ENCODE results near the gene SNAPC3. TPM values are rescaled to one million over a fixed set of nuclear protein-coding genes. Genes with fewer than 3 reads are reported as not detected.
A peak's percentile ranks its signal among the peaks of the same experiment; 100 is the strongest.

Gene SNAPC3
- total and polyA plus RNA-seq, 10 donors = 6.4 to 45.8 (median 31.7) TPM

DNA sequence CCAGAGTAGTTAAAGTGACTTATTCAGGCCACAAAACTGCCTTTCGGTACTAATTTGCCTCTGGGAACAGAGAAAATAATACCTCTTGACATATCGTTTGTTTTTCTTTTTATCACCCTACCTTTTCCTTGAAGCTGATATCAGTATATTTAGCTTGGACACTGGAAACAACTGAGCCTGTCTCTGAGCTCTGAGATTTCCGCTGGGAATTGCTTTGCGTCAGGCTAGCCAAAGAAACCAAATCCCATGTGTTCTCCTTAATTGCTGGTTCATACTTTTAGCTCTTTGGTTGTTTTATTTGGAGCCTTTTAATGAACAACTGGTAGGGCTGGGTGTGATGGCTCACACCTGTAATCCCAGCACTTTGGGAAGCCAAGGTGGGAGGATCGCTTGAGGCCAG lies 30.3 kb upstream of the SNAPC3 start:
- Histone ChIP-seq H3K9me3 (no peaks in the 10 kb centered on the region), H3K27me3 (replicated peaks in 1 of 7) (no peaks in the 10 kb centered on the region), H3K36me3 (no peaks in the 10 kb centered on the region), H3K27ac (no peak overlapping the region), H3K4me1 (no peaks in the 10 kb centered on the region), H3K4me3 (no peak overlapping the region)
- WGBS, 5 donors = 85 to 96% (median 93%) methylated on average over 5 of the region's 5 CpGs
- DNase-seq = no peak
- no peak for TF ChIP-seq POLR2A (IDR thresholded peaks at IDR 0.05)
- TF ChIP-seq, protein P1, sequence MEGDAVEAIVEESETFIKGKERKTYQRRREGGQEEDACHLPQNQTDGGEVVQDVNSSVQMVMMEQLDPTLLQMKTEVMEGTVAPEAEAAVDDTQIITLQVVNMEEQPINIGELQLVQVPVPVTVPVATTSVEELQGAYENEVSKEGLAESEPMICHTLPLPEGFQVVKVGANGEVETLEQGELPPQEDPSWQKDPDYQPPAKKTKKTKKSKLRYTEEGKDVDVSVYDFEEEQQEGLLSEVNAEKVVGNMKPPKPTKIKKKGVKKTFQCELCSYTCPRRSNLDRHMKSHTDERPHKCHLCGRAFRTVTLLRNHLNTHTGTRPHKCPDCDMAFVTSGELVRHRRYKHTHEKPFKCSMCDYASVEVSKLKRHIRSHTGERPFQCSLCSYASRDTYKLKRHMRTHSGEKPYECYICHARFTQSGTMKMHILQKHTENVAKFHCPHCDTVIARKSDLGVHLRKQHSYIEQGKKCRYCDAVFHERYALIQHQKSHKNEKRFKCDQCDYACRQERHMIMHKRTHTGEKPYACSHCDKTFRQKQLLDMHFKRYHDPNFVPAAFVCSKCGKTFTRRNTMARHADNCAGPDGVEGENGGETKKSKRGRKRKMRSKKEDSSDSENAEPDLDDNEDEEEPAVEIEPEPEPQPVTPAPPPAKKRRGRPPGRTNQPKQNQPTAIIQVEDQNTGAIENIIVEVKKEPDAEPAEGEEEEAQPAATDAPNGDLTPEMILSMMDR (IDR thresholded peaks at IDR 0.05 in 8 of 11, conservative IDR thresholded peaks at IDR 0.05 in 3 of 11) = no peak
- TF ChIP-seq POLR2AphosphoS5 (IDR thresholded peaks at IDR 0.05) = no peak
- intact Hi-C loops (cut with DNase I; ENCODE audit: low total_unique reads) = no loop called here

DNA sequence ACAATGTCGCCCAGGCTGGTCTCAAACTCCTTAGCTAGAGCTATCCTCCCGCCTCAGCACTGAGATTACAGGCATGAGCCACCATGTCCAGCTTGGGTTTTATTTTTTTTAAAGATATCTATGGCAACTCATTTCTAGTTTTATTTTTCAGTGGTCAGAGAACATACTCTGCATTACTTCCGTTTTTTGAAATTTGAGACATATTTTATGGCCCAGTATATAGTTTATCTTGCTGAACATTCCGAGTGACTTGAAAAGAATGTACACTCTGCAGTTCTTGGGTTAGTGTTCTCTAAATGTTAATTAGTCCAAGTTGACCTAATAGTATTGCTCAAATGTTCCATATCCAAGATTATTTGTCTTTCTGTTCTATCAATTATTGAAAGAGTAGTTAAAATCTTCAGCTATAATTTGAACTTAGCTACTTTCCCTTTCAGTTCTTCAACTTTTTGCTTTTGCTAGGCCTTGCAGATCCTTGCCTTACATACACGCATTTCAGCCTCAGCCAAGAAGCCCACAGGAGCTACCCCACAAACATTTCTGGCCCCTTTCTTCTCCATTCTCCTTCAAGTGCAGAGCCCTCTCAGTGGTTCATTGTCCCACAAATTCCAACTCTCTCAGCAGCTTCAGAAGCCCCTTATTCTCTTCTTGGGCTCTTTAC lies 22.3 kb upstream of the SNAPC3 start:
- no peak overlapping the region for H3K4me3 ChIP-seq
- H3K4me1 ChIP-seq = no peaks in the 10 kb centered on the region
- no peak for DNase-seq
- H3K27ac ChIP-seq = no peak overlapping the region
- 58 to 86% (median 64%) methylated on average over 5 of the region's 5 CpGs for WGBS, 5 donors
- TF ChIP-seq POLR2A (IDR thresholded peaks at IDR 0.05) (no peak), POLR2AphosphoS5 (IDR thresholded peaks at IDR 0.05) (no peak)
- TF ChIP-seq, protein P1 (IDR thresholded peaks at IDR 0.05 in 8 of 11, conservative IDR thresholded peaks at IDR 0.05 in 3 of 11) = no peak
- no peaks in the 10 kb centered on the region for H3K36me3 ChIP-seq
- intact Hi-C loops (cut with DNase I; ENCODE audit: low total_unique reads) = no loop called here
- no peaks in the 10 kb centered on the region for H3K27me3 ChIP-seq (replicated peaks in 1 of 7)
- H3K9me3 ChIP-seq = peaks cover 0 to 6% (median 2%) of the 10 kb centered on the region in 8 donors

DNA sequence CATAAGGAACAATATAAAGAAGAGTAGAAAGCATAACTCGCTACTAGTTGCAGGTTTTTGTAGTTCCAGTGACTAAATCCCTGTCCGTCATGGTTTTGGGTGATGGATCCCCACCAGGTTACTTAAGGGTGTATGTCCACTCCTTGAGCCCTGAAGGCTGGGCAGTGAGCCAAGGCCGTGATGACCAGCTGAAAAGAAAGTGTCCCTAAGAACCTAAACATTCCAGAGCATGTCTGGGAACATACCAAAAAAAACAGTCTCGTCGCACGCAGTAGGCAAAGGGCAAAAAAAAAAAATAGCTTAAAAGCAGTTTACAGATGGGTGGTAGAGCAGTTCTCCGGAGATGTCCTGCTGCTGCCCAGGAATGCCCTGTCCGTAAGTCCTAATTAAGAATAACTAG lies 21.4 kb upstream of the SNAPC3 start:
- no peak for TF ChIP-seq POLR2AphosphoS5 (IDR thresholded peaks at IDR 0.05)
- TF ChIP-seq POLR2A (IDR thresholded peaks at IDR 0.05) = no peak
- TF ChIP-seq, protein P1 (IDR thresholded peaks at IDR 0.05 in 8 of 11, conservative IDR thresholded peaks at IDR 0.05 in 3 of 11) = no peak
- Histone ChIP-seq H3K4me1 (no peaks in the 10 kb centered on the region), H3K27ac (no peak overlapping the region), H3K9me3 (peaks cover 0 to 6% (median 2%) of the 10 kb centered on the region in 8 donors), H3K36me3 (no peaks in the 10 kb centered on the region), H3K27me3 (replicated peaks in 1 of 7) (no peaks in the 10 kb centered on the region), H3K4me3 (no peak overlapping the region)
- no peak for DNase-seq
- intact Hi-C loops (cut with DNase I; ENCODE audit: low total_unique reads) = no loop called here
- WGBS, 5 donors = 70 to 86% (median 86%) methylated on average over 8 of the region's 8 CpGs

DNA sequence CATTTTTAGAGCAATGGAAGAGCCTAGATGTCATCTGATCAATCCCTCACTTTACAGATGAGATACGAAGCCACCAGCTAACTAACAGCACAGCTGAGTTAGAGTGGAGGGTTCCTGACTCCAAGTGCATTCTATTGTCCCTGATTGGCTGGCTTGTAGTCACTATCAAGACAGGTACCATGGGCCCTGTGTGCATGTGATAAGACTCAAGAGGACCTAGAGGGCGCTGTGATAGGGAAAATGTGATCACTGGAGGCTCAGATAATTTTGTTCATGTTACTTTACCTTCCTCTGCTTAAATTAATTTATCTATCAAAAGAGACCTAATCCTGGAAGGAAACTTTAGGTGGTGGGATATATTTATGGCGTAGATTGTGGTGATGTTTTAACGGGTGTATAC lies 19.5 kb upstream of the SNAPC3 start:
- TF ChIP-seq POLR2A (IDR thresholded peaks at IDR 0.05) = no peak
- TF ChIP-seq, protein P1 (IDR thresholded peaks at IDR 0.05 in 8 of 11, conservative IDR thresholded peaks at IDR 0.05 in 3 of 11) = peak in 5 of 11 experiments; percentile 6 to 23 (median 16)
- Histone ChIP-seq H3K4me1 (no peaks in the 10 kb centered on the region), H3K4me3 (no peak overlapping the region), H3K27me3 (replicated peaks in 1 of 7) (no peaks in the 10 kb centered on the region), H3K27ac (no peak overlapping the region), H3K9me3 (peaks cover 0 to 6% (median 2%) of the 10 kb centered on the region in 8 donors), H3K36me3 (no peaks in the 10 kb centered on the region)
- no peak for DNase-seq
- WGBS, 5 donors = 69 to 91% (median 84%) methylated on average over 4 of the region's 4 CpGs
- intact Hi-C loops (cut with DNase I; ENCODE audit: low total_unique reads) = no loop called here
